Renal cortex interstitium (tissue), 15 donors: ENCODE results near the gene EMC9. TPM values are rescaled to one million over a fixed set of nuclear protein-coding genes. Genes with fewer than 3 reads are reported as not detected.

ENCODE experiments used
- DNase-seq, 11 donors: peaks; one replicate each; pipeline ENCODE4 v3.0.0-alpha.2; 2013; ENCODE audit warnings: low read depth in 9 of 11, low spot score in 4 of 11; ENCODE audit errors: extremely low read depth in 1 of 11
- long read RNA-seq, 16 experiments: transcript quantifications; one replicate each; lab custom pipeline, GENCODE V29; 2026
- polyA plus RNA-seq, 3 donors: library from polyadenylated mRNA; unstranded; fragments of 120-200 nt; gene quantifications; one replicate each; pipeline ENCODE4 v1.2.1, GENCODE V29; 2013; ENCODE audit not compliant: insufficient read length in 3 of 3

EMC9 gene, protein sequence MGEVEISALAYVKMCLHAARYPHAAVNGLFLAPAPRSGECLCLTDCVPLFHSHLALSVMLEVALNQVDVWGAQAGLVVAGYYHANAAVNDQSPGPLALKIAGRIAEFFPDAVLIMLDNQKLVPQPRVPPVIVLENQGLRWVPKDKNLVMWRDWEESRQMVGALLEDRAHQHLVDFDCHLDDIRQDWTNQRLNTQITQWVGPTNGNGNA
- polyA plus RNA-seq: 10 to 100 TPM; 18.4 to 21.1 (median 20.2) TPM
- long read RNA-seq, donor 1, partial matches to known transcripts: 250 of 377 reads
- long read RNA-seq, donor 1, other reads (novel, unspliced or antisense): 120 of 377 reads
- long read RNA-seq, donor 2, partial matches to known transcripts: 6 of 16 reads
- long read RNA-seq, donor 2, other reads (novel, unspliced or antisense): 0 of 16 reads
- long read RNA-seq, donor 3, transcript EMC9-202 (5 exons, 953 nt): minor isoform, 9 of 31 reads
- long read RNA-seq, donor 3, transcript EMC9-203 (1 exons, 565 nt): major isoform, 10 of 31 reads
- long read RNA-seq, donor 3, partial matches to known transcripts: 7 of 31 reads
- long read RNA-seq, donor 3, other reads (novel, unspliced or antisense): 0 of 31 reads
- long read RNA-seq, donor 4, transcript EMC9-203 (1 exons, 565 nt): major isoform, 22 of 34 reads
- long read RNA-seq, donor 4, partial matches to known transcripts: 9 of 34 reads
- long read RNA-seq, donor 4, other reads (novel, unspliced or antisense): 0 of 34 reads
- long read RNA-seq, donor 5: 0 reads
- long read RNA-seq, donor 6, transcript EMC9-203 (1 exons, 565 nt): major isoform, 14 of 26 reads
- long read RNA-seq, donor 6, partial matches to known transcripts: 5 of 26 reads
- long read RNA-seq, donor 6, other reads (novel, unspliced or antisense): 0 of 26 reads
- long read RNA-seq, donor 7, transcript EMC9-203 (1 exons, 565 nt): major isoform, 10 of 28 reads
- long read RNA-seq, donor 7, partial matches to known transcripts: 13 of 28 reads
- long read RNA-seq, donor 7, other reads (novel, unspliced or antisense): 0 of 28 reads
- long read RNA-seq, donor 8: 0 reads
- long read RNA-seq, donor 9, transcript EMC9-201 (6 exons, 835 nt): major isoform, 8 of 34 reads
- long read RNA-seq, donor 9, transcript EMC9-203 (1 exons, 565 nt): major isoform, 8 of 34 reads
- long read RNA-seq, donor 9, partial matches to known transcripts: 14 of 34 reads
- long read RNA-seq, donor 9, other reads (novel, unspliced or antisense): 0 of 34 reads
- long read RNA-seq, donor 10, transcript EMC9-203 (1 exons, 565 nt): major isoform, 8 of 26 reads
- long read RNA-seq, donor 10, transcript EMC9-202 (5 exons, 953 nt): minor isoform, 5 of 26 reads
- long read RNA-seq, donor 10, partial matches to known transcripts: 10 of 26 reads
- long read RNA-seq, donor 10, other reads (novel, unspliced or antisense): 0 of 26 reads
- long read RNA-seq, donor 11, partial matches to known transcripts: 5 of 11 reads
- long read RNA-seq, donor 11, other reads (novel, unspliced or antisense): 0 of 11 reads
- long read RNA-seq, donor 12, transcript EMC9-203 (1 exons, 565 nt): major isoform, 21 of 22 reads
- long read RNA-seq, donor 12, partial matches to known transcripts: 0 of 22 reads
- long read RNA-seq, donor 12, other reads (novel, unspliced or antisense): 0 of 22 reads
- long read RNA-seq, donor 13: 0 reads
- long read RNA-seq, donor 14, partial matches to known transcripts: 7 of 19 reads
- long read RNA-seq, donor 14, other reads (novel, unspliced or antisense): 0 of 19 reads
- long read RNA-seq, donor 15, partial matches to known transcripts: 0 of 5 reads
- long read RNA-seq, donor 15, other reads (novel, unspliced or antisense): 0 of 5 reads
- long read RNA-seq, donor 16, transcript EMC9-203 (1 exons, 565 nt): major isoform, 11 of 59 reads
- long read RNA-seq, donor 16, transcript EMC9-201 (6 exons, 835 nt): minor isoform, 6 of 59 reads
- long read RNA-seq, donor 16, transcript EMC9-202 (5 exons, 953 nt): minor isoform, 7 of 59 reads
- long read RNA-seq, donor 16, partial matches to known transcripts: 29 of 59 reads
- long read RNA-seq, donor 16, other reads (novel, unspliced or antisense): 0 of 59 reads

GRCh38 chr14:24141097-24141880 lies at the start of gene EMC9:
EMC9 (minus strand) TSS chr14:24141591; CDS start chr14:24141304, 287 bp downstream.
- peak; percentile 97 to 100 (median 99) for DNase-seq

- no peak for DNase-seq
Measured at GRCh38 chr14:24190416-24190815, 49.0 kb upstream of the EMC9 start.

DNA sequence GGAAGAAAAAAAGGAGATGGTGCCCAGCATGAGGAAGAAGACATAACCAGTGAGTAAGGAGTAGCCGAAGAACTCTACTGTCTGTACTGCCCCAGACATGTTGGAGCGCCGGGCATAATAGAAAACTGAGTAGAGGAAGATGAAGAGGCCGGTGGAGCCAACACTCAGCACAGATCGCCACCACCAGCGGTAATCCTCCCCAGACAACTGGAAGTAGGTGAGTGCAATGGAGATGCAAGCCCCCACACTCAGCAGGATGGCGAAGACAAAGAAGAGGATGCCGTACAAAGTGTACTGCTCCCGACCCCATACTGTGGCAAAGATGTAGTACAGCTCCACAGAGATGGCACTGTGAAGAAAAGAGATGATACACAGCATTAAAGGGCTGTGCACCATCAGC lies 48.1 kb upstream of the EMC9 start:
- no peak for DNase-seq

DNA sequence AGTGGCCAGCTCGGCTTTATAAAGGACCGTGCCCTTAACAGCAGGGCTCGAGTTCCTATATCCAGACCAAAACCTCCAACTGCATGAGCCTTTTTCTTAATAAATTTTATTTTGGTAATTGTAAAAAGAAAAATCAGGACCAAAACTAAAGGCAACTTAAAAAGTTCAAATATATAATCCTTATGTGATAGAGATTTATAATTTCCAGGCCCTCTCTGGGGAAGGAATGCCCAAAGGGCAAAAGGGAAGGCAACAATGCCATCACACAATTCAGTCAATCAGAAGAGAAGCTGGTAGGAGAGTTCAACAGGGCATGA lies 47.6 kb upstream of the EMC9 start:
- DNase-seq: no peak

DNA sequence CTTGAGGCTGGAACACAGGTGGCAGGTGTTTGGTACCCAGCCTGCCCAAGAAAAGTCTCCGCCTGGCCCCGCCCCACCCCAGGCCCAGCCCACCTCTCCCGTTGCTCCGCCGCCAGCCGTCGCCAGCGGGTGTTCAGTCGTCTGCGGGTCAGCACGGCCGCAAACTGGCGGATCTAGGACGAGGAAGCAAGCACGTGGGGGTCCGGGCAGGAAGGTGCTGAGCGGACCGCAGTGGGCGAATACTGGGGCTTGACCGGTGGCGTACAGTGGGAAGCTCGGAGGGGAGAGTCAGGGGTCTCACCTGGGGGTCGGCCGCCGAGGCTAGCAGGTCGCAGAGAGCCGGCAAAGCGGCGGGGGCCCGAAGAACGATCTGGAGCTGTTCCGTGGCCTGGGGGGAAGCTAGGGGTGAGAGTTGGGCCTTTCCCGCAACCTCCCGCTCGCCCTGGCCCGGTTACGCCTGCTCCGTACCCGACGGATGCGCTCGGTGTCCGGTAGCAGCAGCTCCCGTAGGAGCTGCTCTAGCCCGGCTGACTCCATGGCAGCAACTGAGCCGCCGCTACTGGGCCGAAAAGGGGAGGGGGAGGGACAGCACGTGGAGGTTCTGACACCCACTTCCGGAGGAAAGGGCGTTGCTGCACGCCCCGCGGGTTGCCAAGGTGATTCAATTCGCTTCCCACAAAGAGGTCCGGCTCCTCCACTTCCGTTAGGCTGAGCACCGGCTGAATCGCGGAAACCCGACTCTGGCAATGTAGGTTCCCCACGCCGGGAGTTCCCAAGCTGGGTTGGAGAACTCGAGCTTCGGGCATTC lies 47.1 kb upstream of the EMC9 start, which contains the start of gene IPO4:
Gene IPO4, minus strand, starts transcription at position 566 of the 808 bp plus-strand sequence. Its CDS starts 29 bp downstream, at position 537.
- peak in 10 of 11 donors; percentile 91 to 97 (median 94) for DNase-seq

DNA sequence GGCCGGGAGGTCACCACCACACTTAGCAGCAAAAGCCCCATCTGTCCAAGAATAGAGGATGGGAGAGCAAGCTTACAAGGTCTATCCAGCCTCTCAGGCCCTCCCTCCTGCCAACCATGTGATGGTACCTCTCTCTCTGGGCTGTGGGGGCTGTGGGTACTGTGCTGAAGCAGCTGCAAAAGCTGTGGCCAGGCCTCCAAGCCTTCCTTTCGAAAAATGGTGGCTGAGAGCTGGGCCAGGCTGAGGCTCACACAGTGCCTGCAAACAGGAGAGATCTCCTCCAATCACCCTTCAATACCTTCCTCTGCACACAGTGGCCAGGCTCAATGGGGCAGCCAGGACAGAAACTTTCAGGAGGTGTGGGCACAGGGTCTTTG lies 46.1 kb upstream of the EMC9 start:
- no peak for DNase-seq

DNA sequence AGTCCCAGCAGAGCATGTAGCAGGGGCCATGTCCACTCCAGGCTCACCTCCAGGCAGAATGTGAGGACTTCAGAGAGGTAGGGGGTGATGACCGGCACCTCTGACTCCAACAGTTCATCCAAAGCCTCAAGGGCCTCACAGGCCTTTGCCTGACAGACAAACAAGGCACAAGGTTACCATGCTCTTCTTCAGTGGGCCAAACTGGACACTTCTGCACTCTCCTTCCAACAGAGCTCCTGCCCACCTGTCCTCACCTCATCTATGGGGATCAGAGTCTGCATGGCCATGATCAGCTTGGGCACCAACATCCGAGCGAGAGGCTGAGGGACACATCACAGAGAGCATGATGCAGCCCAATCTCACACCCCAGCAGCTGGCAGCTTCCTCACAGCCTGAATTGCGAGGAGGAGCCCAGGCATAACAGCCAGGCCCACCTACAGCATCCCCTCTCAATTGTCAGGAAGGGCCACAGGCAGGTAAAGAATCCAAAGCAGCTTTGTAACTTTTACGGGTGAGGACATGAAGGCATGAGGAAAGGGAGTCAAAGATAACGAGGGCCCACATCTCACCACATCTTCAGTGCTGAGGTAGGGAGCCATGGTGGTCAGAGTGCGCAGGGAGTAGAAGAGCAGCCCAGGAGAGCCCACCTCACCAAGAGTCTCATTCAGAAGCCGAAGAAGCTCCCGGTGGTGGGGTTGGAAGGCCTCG lies 45.6 kb upstream of the EMC9 start:
- DNase-seq: no peak

- no peak for DNase-seq
Measured at GRCh38 chr14:24185741-24186140, 44.4 kb upstream of the EMC9 start.

GRCh38 chr14:24185026-24185425 lies 43.6 kb upstream of the EMC9 start:
- no peak for DNase-seq

GRCh38 chr14:24184104-24184970 lies 42.9 kb upstream of the EMC9 start:
- DNase-seq: no peak

GRCh38 chr14:24183014-24183481 lies 41.7 kb upstream of the EMC9 start:
- DNase-seq: no peak

GRCh38 chr14:24182110-24182882 lies 40.9 kb upstream of the EMC9 start:
- DNase-seq: no peak

- DNase-seq: no peak
Measured at GRCh38 chr14:24181371-24182077, 40.1 kb upstream of the EMC9 start.
